Measurements from ENCODE around the gene ELFN1.

Gene ELFN1

DNA sequence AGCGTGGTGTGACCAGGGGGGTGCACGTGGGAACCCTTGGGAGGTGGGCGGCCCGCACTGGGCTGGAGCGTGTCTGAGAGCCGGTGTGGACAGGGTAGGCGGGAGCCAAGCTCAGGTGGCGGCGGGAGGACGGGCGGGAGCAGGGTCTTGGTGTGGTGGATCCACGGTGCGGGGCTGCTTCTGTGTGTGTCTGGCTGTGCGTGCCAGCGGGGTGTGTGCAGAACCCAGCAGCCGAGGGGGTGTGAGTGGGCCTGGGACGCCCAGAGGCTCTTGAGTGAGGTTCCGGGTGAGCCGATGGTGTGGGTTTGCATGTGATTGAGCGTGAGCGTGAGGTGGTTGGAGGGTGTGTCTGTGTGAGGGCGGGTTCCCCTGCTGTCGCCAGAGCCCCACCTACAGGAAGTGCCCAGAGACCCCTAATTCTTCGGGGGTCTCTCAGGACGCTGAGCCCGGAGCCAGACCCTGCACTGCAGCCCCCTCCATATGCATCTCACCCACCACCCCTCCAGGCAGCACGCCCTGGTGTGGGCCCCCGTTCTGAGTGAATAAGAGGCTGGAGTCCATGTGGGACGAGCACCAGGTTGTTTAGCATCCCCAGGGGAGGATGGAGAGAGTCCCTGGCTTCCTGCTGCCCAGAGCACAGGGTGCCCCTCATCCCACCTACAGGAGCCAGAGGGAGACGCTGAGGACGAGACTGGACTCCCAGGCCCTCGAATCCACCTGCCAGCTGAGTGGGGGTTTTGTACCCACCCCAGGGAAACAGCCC, 78.2 kb downstream of the ELFN1 start:
- no peak overlapping the region for H3K4me3 Mint-ChIP-seq

GRCh38 chr7:1748839-1749173, 78.7 kb downstream of the ELFN1 start:
- intact Hi-C loops (cut with micrococcal nuclease): no loop called here
- H3K36me3 Mint-ChIP-seq (ENCODE audit: low read depth): no peaks in the 10 kb centered on the region
- no peak overlapping the region for H3K4me3 Mint-ChIP-seq
- H3K4me1 Mint-ChIP-seq (ENCODE audit: low read depth): no peaks in the 10 kb centered on the region
- H3K9me3 Mint-ChIP-seq: no peaks in the 10 kb centered on the region
- peaks cover 18% of the 10 kb centered on the region for H3K27me3 Mint-ChIP-seq
- no peak overlapping the region for H3K27ac Mint-ChIP-seq

More for the DNA sequence above, 78.2 kb downstream of the ELFN1 start:
- Mint-ChIP-seq H3K27ac (no peak overlapping the region), H3K27me3 (peaks cover 19% of the 10 kb centered on the region), H3K4me1 (ENCODE audit: low read depth) (peaks cover 1% of the 10 kb centered on the region), H3K9me3 (no peaks in the 10 kb centered on the region), H3K36me3 (ENCODE audit: low read depth) (no peaks in the 10 kb centered on the region)
- intact Hi-C loops (cut with micrococcal nuclease): no loop called here

DNA sequence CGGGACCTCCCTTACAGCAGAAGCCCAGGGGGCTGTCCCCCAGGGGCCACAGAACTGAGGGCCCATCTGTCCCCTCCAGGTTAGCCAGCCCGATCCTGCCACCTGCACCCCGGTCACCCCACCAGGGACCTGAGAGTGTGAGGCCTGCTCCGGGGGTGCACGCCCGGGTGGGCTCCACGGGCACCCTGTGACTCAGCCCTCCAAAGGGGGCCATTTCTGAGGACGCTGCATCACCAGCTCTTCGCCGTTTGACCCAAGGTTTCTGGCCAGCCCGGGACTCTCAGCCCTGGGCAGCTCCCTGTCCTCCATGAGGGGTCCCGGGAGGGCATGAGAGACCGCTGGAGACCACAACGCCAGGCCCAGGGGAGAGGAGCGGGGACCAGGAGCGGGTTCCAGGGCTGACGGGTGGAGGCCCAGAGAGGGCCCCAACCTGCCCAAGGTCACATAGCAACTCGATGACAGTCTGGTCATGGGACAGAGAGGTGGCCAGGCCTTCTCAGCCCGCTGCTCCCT, 79.3 kb downstream of the ELFN1 start:
- no peaks in the 10 kb centered on the region for H3K9me3 Mint-ChIP-seq
- no peak overlapping the region for H3K27ac Mint-ChIP-seq
- no peaks in the 10 kb centered on the region for H3K36me3 Mint-ChIP-seq (ENCODE audit: low read depth)
- H3K4me1 Mint-ChIP-seq (ENCODE audit: low read depth): no peaks in the 10 kb centered on the region
- intact Hi-C loops (cut with micrococcal nuclease): no loop called here
- no peak overlapping the region for H3K4me3 Mint-ChIP-seq
- H3K27me3 Mint-ChIP-seq: peaks cover 16% of the 10 kb centered on the region

DNA sequence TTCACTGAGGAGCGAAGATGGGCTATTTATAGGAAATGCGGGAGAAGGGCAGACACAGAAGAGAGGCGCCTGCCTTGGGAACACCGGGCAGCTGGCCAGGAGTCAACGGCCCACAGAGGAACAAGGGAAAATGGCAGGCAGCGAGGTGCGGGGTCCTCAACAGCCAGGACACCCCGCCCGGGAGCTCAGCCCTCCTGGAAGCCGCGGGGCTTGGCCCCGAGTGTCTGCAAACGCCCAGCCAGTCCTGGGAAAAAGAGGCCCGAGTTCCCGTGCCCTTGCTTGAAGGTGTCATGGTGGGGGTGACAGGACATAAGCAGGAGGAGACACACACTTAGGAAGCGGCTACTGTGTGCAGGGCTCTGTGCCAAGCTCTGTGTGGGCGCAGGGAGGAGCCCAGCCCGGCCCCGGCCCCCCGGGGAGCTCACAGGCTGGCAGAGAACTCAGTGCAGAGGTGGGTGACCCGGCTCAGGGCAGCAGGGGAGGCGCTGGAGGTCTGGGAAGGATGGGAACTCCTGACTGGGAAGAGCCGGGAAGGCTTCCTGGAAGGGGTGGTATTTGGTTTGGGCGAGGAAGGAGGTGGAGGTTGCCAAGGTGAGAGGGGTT, 79.9 kb downstream of the ELFN1 start:
- Mint-ChIP-seq H3K4me1 (ENCODE audit: low read depth) (no peaks in the 10 kb centered on the region), H3K27ac (no peak overlapping the region), H3K36me3 (ENCODE audit: low read depth) (no peaks in the 10 kb centered on the region), H3K4me3 (no peak overlapping the region), H3K27me3 (peaks cover 16% of the 10 kb centered on the region), H3K9me3 (no peaks in the 10 kb centered on the region)
- intact Hi-C loops (cut with micrococcal nuclease): no loop called here

GRCh38 chr7:1750541-1751021, 80.5 kb downstream of the ELFN1 start:
- Mint-ChIP-seq H3K4me1 (ENCODE audit: low read depth) (no peaks in the 10 kb centered on the region), H3K4me3 (no peak overlapping the region), H3K36me3 (ENCODE audit: low read depth) (no peaks in the 10 kb centered on the region), H3K9me3 (no peaks in the 10 kb centered on the region), H3K27me3 (peaks cover 16% of the 10 kb centered on the region), H3K27ac (no peak overlapping the region)
- intact Hi-C loops (cut with micrococcal nuclease): no loop called here

DNA sequence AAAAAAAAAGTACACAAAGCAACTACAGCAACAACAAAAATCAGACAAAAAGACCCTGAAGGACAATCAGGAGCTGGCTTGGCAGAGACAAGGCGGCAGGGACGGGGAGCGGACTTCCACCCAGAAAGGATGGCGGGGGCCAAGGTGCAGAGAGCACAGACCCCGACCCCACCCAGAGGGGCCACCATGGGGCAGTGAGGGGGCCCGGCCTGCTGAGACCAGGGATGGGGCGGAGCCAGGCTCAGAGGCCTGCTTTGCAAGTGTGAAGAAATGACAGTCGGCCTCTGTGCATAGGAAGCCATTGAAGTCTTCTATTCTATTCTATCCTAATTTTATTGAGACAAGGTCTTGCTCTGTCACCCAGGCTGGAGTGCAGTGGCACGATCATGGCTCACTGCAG, 82.0 kb downstream of the ELFN1 start:
- H3K27ac Mint-ChIP-seq: no peak overlapping the region
- H3K9me3 Mint-ChIP-seq: no peaks in the 10 kb centered on the region
- H3K4me3 Mint-ChIP-seq: no peak overlapping the region
- H3K36me3 Mint-ChIP-seq (ENCODE audit: low read depth): no peaks in the 10 kb centered on the region
- intact Hi-C loops (cut with micrococcal nuclease): no loop called here
- H3K27me3 Mint-ChIP-seq: peaks cover 17% of the 10 kb centered on the region
- H3K4me1 Mint-ChIP-seq (ENCODE audit: low read depth): no peaks in the 10 kb centered on the region

GRCh38 chr7:1752771-1753563, 82.9 kb downstream of the ELFN1 start:
- Mint-ChIP-seq H3K4me3 (no peak overlapping the region), H3K4me1 (ENCODE audit: low read depth) (no peaks in the 10 kb centered on the region), H3K36me3 (ENCODE audit: low read depth) (no peaks in the 10 kb centered on the region), H3K27me3 (peaks cover 18% of the 10 kb centered on the region), H3K9me3 (no peaks in the 10 kb centered on the region), H3K27ac (no peak overlapping the region)
- intact Hi-C loops (cut with micrococcal nuclease): no loop called here

DNA sequence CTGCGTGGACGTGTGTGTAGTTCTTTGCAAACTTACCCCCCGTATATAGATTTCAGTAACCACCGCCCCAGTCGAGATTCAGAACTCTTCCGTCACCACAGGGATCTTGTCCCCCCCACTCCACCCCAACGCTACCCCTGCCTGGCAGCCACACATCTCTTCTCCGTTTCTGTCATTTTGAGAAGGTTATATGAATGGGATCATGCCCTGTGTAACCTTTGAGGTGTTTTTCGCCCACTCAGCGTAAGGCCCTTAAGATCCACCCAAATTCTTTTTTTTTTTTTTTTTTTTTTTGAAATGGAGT, 83.4 kb downstream of the ELFN1 start:
- H3K9me3 Mint-ChIP-seq: no peaks in the 10 kb centered on the region
- no peaks in the 10 kb centered on the region for H3K4me1 Mint-ChIP-seq (ENCODE audit: low read depth)
- no peaks in the 10 kb centered on the region for H3K36me3 Mint-ChIP-seq (ENCODE audit: low read depth)
- intact Hi-C loops (cut with micrococcal nuclease): no loop called here
- H3K4me3 Mint-ChIP-seq: no peak overlapping the region
- H3K27ac Mint-ChIP-seq: no peak overlapping the region
- H3K27me3 Mint-ChIP-seq: peaks cover 15% of the 10 kb centered on the region

GRCh38 chr7:1754345-1754908, 84.3 kb downstream of the ELFN1 start:
- intact Hi-C loops (cut with micrococcal nuclease): no loop called here
- no peaks in the 10 kb centered on the region for H3K4me1 Mint-ChIP-seq (ENCODE audit: low read depth)
- H3K36me3 Mint-ChIP-seq (ENCODE audit: low read depth): no peaks in the 10 kb centered on the region
- no peak overlapping the region for H3K4me3 Mint-ChIP-seq
- no peak overlapping the region for H3K27ac Mint-ChIP-seq
- no peaks in the 10 kb centered on the region for H3K9me3 Mint-ChIP-seq
- H3K27me3 Mint-ChIP-seq: peaks cover 14% of the 10 kb centered on the region

GRCh38 chr7:1755783-1756625, 85.9 kb downstream of the ELFN1 start:
- no peaks in the 10 kb centered on the region for H3K36me3 Mint-ChIP-seq (ENCODE audit: low read depth)

GRCh38 chr7:1757601-1758000, 87.5 kb downstream of the ELFN1 start:
- Mint-ChIP-seq H3K36me3 (ENCODE audit: low read depth) (no peaks in the 10 kb centered on the region), H3K4me1 (ENCODE audit: low read depth) (no peaks in the 10 kb centered on the region), H3K9me3 (no peaks in the 10 kb centered on the region), H3K27me3 (peaks cover 13% of the 10 kb centered on the region), H3K27ac (no peak overlapping the region), H3K4me3 (no peak overlapping the region)
- intact Hi-C loops (cut with micrococcal nuclease): no loop called here

More at GRCh38 chr7:1755783-1756625, 85.9 kb downstream of the ELFN1 start:
- H3K9me3 Mint-ChIP-seq: no peaks in the 10 kb centered on the region
- no peak overlapping the region for H3K27ac Mint-ChIP-seq
- H3K4me1 Mint-ChIP-seq (ENCODE audit: low read depth): no peaks in the 10 kb centered on the region
- H3K4me3 Mint-ChIP-seq: no peak overlapping the region
- intact Hi-C loops (cut with micrococcal nuclease): no loop called here
- H3K27me3 Mint-ChIP-seq: peaks cover 13% of the 10 kb centered on the region

DNA sequence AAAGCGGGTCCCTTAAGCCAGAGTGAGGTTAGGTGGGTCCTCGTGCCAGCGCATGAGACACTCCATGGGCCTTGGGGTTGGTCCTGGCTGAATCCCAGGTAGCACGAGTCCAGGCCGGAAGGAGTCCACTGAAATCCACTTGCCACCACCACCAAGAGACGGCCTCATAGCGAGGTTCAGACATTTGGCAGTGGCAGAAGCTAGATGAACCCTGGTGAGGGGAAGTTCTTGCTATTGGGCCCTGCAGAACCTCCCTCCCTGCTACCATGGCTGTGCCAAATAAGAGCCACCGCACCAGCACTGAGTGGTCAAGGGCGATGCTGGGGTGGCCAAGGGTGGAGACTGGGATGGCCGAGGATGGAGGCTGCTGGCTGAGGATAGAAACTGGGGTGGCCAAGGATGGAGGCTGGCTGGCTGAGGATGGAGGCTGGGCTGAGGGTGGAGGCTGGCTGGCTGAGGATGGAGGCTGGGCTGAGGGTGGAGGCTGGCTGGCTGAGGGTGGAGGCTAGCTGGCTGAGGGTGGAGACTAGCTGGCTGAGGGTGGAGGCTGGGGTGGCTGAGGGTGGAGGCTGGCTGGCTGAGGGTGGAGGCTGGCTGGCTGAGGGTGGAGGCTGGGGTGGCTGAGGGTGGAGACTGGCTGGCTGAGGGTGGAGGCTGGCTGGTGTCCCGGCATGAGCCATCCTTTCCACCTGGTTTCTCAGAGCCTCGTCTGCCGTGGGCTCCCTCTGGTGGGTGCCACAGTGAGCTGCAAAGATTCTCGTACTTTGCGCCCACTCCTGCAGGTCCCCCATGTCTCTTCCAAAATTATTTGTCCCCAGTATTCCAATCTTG, 88.2 kb downstream of the ELFN1 start:
- intact Hi-C loops (cut with micrococcal nuclease): no loop called here
- Mint-ChIP-seq H3K4me3 (no peak overlapping the region), H3K36me3 (ENCODE audit: low read depth) (no peaks in the 10 kb centered on the region), H3K27ac (no peak overlapping the region), H3K27me3 (peaks cover 10% of the 10 kb centered on the region), H3K9me3 (no peaks in the 10 kb centered on the region), H3K4me1 (ENCODE audit: low read depth) (no peaks in the 10 kb centered on the region)
